ENCODE results near the gene CHCHD3.

- TF ChIP-seq, protein P1, sequence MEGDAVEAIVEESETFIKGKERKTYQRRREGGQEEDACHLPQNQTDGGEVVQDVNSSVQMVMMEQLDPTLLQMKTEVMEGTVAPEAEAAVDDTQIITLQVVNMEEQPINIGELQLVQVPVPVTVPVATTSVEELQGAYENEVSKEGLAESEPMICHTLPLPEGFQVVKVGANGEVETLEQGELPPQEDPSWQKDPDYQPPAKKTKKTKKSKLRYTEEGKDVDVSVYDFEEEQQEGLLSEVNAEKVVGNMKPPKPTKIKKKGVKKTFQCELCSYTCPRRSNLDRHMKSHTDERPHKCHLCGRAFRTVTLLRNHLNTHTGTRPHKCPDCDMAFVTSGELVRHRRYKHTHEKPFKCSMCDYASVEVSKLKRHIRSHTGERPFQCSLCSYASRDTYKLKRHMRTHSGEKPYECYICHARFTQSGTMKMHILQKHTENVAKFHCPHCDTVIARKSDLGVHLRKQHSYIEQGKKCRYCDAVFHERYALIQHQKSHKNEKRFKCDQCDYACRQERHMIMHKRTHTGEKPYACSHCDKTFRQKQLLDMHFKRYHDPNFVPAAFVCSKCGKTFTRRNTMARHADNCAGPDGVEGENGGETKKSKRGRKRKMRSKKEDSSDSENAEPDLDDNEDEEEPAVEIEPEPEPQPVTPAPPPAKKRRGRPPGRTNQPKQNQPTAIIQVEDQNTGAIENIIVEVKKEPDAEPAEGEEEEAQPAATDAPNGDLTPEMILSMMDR (IDR thresholded peaks at IDR 0.05; ENCODE audit: low read depth, low read length), result no peak
- TF ChIP-seq EZH2phosphoT487 (IDR thresholded peaks at IDR 0.05; ENCODE audit: low read depth), result no peak
These were observed 302.7 kb downstream of the CHCHD3 start for GRCh38 chr7:132779164-132779563.
